Panc1 (cell line): ENCODE measurements around the gene FKRP. TPM values are rescaled to one million over a fixed set of nuclear protein-coding genes. Genes with fewer than 3 reads are reported as not detected.

ENCODE experiments used
- ATAC-seq: fragments of 200-7000 bp; cut with Tn5 transposase; 2 replicates; pipeline ENCODE4 v1.9.1; 2020; ENCODE audit warnings: mild to moderate bottlenecking, moderate library complexity
- BruUV-seq: library from RNA; stranded (reverse); fragments of 400-500 nt; replicated peaks from 2 replicates; lab custom pipeline; 2021; lab: Mats Ljungman, UMichigan
- CTCF ChIA-PET: fragments of 300-600 bp; sonication (Branson Sonifier 250); formaldehyde crosslinking; loops from one replicate; lab custom pipeline; 2022; ENCODE audit warnings: antibody characterized with exemption; lab: Charles Lee
- POLR2A ChIA-PET: fragments of 300-600 bp; sonication (Branson Sonifier 250); formaldehyde crosslinking; loops from one replicate; lab custom pipeline; 2022; ENCODE audit warnings: antibody characterized with exemption; lab: Charles Lee
- DNase-seq: peaks from one replicate; pipeline ENCODE4 v3.0.0-alpha.2; 2010; ENCODE audit warnings: low read depth, low spot score
- H3K27ac ChIP-seq: 2 replicates; pipeline ENCODE4 v1.5.1; 2011; ENCODE audit warnings: mild to moderate bottlenecking, low read length, inconsistent platforms
- H3K27me3 ChIP-seq: fragments of 200-500 bp; sonication (Bioruptor generic); 2 replicates; pipeline ENCODE4 v1.6.0; 2014; ENCODE audit warnings: low read length, inconsistent platforms; ENCODE audit not compliant: control insufficient read depth, insufficient read depth
- H3K36me3 ChIP-seq: fragments of 200-500 bp; sonication (Bioruptor generic); 2 replicates; pipeline ENCODE4 v1.5.1; 2014; ENCODE audit warnings: inconsistent platforms, mild to moderate bottlenecking, low read length, moderate library complexity; ENCODE audit not compliant: control insufficient read depth, insufficient read depth
- H3K4me1 ChIP-seq: 2 replicates; pipeline ENCODE4 v1.5.1; 2011; ENCODE audit warnings: inconsistent platforms, mild to moderate bottlenecking, low read length, moderate library complexity; ENCODE audit not compliant: control insufficient read depth, insufficient read depth
- H3K4me3 ChIP-seq, 2 experiments: 2 replicates each; pipeline ENCODE4 v1.5.1; 2011 to 2012; ENCODE audit warnings: low read depth in 2 of 2, low read length in 2 of 2, mild to moderate bottlenecking in 2 of 2, inconsistent platforms in 1 of 2, moderate library complexity in 1 of 2
- H3K9me3 ChIP-seq: fragments of 200-500 bp; sonication (Bioruptor generic); 2 replicates; pipeline ENCODE4 v1.5.1; 2014; ENCODE audit warnings: low read depth, mild to moderate bottlenecking, inconsistent platforms, low read length, moderate library complexity; ENCODE audit not compliant: control insufficient read depth, insufficient read depth
- POLR2AphosphoS5 ChIP-seq: IDR thresholded peaks from 2 replicates; pipeline ENCODE4 v1.6.1; 2012; ENCODE audit warnings: mild to moderate bottlenecking, low read depth, low read length, moderate library complexity
- SIN3A ChIP-seq: IDR thresholded peaks from 2 replicates; pipeline ENCODE4 v1.6.1; 2012; ENCODE audit warnings: low read depth, mild to moderate bottlenecking, low read length, moderate library complexity, borderline replicate concordance; ENCODE audit not compliant: insufficient read depth
- in situ Hi-C: cut with HindIII; loops from 2 replicates; pipeline ENCODE4 v1.10.0; 2016; ENCODE audit warnings: low sequenced_read_pairs, low pct_unique_long_range_greater_than_20kb
- intact Hi-C: fragments of 100-400 bp; cut with micrococcal nuclease; formaldehyde crosslinking; loops from one replicate; pipeline ENCODE4 v1.10.0; 2022; ENCODE audit not compliant: unreplicated experiment
- total RNA-seq: library from RNA; stranded (reverse); gene quantifications from one replicate; pipeline ENCODE4 v1.2.1, GENCODE V29; 2021; ENCODE audit not compliant: unreplicated experiment
- TF ChIP-seq, protein P1 (sequence below), 2 experiments: IDR thresholded peaks; 2 replicates each; pipeline ENCODE4 v1.6.1; 2011 to 2012; ENCODE audit warnings: low read depth in 2 of 2, control low read depth in 1 of 2, low read length in 1 of 2, mild to moderate bottlenecking in 1 of 2, moderate library complexity in 1 of 2; ENCODE audit not compliant: insufficient read depth in 1 of 2
- TF ChIP-seq, protein P2 (sequence below): fragments of 450-650 bp; IDR thresholded peaks from 2 replicates; pipeline ENCODE4 v1.5.1; 2017; ENCODE audit warnings: mild to moderate bottlenecking

The FKRP gene
- total RNA-seq, 1 experiment from 2014 or later, result 21.6 TPM

DNA sequence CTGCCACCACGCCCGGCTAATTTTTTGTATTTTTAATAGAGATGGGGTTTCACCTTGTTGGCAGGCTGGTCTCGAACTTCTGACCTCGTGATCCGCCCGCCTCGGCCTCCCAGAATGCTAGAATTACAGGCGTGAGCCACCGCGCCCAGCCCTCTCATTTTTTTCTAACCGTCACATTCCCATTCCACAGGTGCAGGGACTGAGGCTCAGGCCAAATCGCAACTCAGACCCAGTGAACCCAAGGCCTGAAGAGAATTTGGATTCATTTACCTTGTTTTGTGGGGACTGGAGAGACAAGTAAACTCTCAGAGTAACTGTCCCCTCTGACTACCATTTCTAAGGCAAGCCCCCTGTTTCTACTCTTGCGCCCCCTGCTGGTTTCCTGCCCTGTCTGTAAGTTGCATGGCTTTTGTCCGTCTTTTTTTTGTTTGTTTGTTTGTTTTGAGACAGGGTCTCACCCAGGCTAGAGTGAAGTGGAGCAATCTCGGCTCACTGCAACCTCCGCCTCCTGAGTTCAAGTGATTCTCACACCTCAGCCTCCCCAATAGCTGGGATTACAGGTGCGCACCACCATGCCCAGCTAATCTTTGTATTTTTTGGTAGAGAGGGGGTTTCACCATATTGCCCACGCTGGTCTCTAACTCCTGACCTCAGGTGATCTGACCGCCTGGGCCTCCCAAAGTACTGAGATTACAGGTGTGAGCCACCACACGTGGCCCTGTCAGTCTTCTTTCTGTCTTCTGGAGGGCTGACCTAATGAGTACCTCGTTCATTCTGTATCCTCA lies 2.7 kb downstream of the FKRP start:
- no TSS peak for BruUV-seq
- ChIA-PET CTCF (no interaction called here), POLR2A (interaction anchor here (0.7 kb wide), 1 partner anchor 83 kb away, joined by 12 read pairs; no protein-coding TSS in a partner anchor)
- no peak for DNase-seq
- in situ Hi-C loops (no loop called here), intact Hi-C loops (no loop called here)
- Histone ChIP-seq H3K27me3 (no peaks in the 10 kb centered on the region), H3K4me3 (no peak overlapping the region), H3K9me3 (no peaks in the 10 kb centered on the region), H3K27ac (no peak overlapping the region), H3K4me1 (peaks cover 3% of the 10 kb centered on the region; the same call in 1 of the 2 replicates), H3K36me3 (peaks cover 3% of the 10 kb centered on the region; the same call in 1 of the 2 replicates)
- TF ChIP-seq, protein P1, sequence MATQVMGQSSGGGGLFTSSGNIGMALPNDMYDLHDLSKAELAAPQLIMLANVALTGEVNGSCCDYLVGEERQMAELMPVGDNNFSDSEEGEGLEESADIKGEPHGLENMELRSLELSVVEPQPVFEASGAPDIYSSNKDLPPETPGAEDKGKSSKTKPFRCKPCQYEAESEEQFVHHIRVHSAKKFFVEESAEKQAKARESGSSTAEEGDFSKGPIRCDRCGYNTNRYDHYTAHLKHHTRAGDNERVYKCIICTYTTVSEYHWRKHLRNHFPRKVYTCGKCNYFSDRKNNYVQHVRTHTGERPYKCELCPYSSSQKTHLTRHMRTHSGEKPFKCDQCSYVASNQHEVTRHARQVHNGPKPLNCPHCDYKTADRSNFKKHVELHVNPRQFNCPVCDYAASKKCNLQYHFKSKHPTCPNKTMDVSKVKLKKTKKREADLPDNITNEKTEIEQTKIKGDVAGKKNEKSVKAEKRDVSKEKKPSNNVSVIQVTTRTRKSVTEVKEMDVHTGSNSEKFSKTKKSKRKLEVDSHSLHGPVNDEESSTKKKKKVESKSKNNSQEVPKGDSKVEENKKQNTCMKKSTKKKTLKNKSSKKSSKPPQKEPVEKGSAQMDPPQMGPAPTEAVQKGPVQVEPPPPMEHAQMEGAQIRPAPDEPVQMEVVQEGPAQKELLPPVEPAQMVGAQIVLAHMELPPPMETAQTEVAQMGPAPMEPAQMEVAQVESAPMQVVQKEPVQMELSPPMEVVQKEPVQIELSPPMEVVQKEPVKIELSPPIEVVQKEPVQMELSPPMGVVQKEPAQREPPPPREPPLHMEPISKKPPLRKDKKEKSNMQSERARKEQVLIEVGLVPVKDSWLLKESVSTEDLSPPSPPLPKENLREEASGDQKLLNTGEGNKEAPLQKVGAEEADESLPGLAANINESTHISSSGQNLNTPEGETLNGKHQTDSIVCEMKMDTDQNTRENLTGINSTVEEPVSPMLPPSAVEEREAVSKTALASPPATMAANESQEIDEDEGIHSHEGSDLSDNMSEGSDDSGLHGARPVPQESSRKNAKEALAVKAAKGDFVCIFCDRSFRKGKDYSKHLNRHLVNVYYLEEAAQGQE (IDR thresholded peaks at IDR 0.05; ENCODE audit: insufficient read depth in 1 of 2, low read depth in 2 of 2, low read length in 1 of 2), result no peak
- TF ChIP-seq POLR2AphosphoS5, result no peak
- TF ChIP-seq SIN3A, result no peak
- TF ChIP-seq, protein P2, sequence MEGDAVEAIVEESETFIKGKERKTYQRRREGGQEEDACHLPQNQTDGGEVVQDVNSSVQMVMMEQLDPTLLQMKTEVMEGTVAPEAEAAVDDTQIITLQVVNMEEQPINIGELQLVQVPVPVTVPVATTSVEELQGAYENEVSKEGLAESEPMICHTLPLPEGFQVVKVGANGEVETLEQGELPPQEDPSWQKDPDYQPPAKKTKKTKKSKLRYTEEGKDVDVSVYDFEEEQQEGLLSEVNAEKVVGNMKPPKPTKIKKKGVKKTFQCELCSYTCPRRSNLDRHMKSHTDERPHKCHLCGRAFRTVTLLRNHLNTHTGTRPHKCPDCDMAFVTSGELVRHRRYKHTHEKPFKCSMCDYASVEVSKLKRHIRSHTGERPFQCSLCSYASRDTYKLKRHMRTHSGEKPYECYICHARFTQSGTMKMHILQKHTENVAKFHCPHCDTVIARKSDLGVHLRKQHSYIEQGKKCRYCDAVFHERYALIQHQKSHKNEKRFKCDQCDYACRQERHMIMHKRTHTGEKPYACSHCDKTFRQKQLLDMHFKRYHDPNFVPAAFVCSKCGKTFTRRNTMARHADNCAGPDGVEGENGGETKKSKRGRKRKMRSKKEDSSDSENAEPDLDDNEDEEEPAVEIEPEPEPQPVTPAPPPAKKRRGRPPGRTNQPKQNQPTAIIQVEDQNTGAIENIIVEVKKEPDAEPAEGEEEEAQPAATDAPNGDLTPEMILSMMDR, result peak; percentile 87
- ATAC-seq, result 0 out of 2 replicates have a peak, but pooled peaks have one; percentile 42

DNA sequence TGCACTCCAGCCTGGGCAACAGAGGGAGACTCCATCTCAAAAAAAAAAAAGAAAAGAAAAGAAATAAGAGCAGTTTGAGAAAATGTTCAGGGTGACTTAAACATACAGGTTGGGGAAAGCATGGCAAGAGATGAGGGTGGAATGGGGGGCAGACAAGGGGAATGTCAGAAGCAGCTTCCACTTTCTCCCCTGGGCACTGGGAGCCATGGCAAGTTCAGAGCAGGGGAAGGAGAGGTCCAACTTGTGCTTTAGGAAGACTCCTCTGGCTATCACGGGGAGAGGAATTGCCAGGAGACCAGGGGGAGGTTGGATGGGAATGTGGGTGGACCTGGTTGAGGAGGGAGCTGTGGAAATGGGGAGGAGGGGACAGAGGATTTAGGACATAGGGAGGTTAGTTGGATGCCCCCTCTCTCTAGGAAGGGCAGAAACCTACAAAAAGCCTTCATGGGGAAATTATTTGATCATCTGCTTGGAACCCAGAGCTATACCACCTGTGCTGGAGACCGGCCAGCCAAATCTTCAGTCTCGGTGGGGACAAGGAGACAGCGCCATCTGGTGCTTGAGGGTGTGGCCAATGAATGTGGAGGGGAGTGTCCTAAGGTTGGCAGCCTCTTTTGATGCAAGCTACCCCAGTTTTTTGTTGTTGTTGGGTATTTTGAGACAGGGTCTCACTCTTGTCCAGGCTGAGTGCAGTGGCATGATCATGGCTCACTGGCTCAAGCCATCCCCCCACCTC lies 7.7 kb downstream of the FKRP start:
- no peak for TF ChIP-seq SIN3A
- TF ChIP-seq, protein P2, result peak; percentile 50
- POLR2A ChIA-PET, result no interaction called here
- no TSS peak for BruUV-seq
- no peaks in the 10 kb centered on the region for H3K9me3 ChIP-seq
- H3K4me3 ChIP-seq, result no peak overlapping the region
- no peak overlapping the region for H3K27ac ChIP-seq
- no peak for ATAC-seq
- H3K4me1 ChIP-seq, result no peaks in the 10 kb centered on the region
- CTCF ChIA-PET, result interaction anchor here (0.7 to 0.9 kb wide), 2 partner anchors 87 to 462 kb away, joined by 3 to 14 read pairs; no protein-coding TSS in a partner anchor
- H3K36me3 ChIP-seq, result no peaks in the 10 kb centered on the region
- in situ Hi-C loops (no loop called here), intact Hi-C loops (no loop called here)
- DNase-seq, result no peak
- H3K27me3 ChIP-seq, result no peaks in the 10 kb centered on the region
